Measurements from ENCODE around the gene SLC38A10.

SLC38A10 gene

GRCh38 chr17:81252987-81253329 lies 42.1 kb downstream of the SLC38A10 start:
- H2AFZ ChIP-seq (ENCODE audit: low read depth, low read length): no peak overlapping the region
- peaks cover 27% of the 10 kb centered on the region for H3K4me1 ChIP-seq (ENCODE audit: insufficient read depth, low read length)
- H3K27me3 ChIP-seq (ENCODE audit: insufficient read depth, low read length): no peaks in the 10 kb centered on the region
- H3K4me3 ChIP-seq (ENCODE audit: low read length): no peak overlapping the region
- no peaks in the 10 kb centered on the region for H3K9me3 ChIP-seq (ENCODE audit: low read length)
- peaks cover 8% of the 10 kb centered on the region for H3K36me3 ChIP-seq (ENCODE audit: insufficient read depth, low read length)

GRCh38 chr17:81252326-81252986 lies 42.7 kb downstream of the SLC38A10 start:
- Histone ChIP-seq H3K9me3 (ENCODE audit: low read length) (no peaks in the 10 kb centered on the region), H3K36me3 (ENCODE audit: insufficient read depth, low read length) (peaks cover 8% of the 10 kb centered on the region), H3K4me3 (ENCODE audit: low read length) (no peak overlapping the region), H3K27me3 (ENCODE audit: insufficient read depth, low read length) (no peaks in the 10 kb centered on the region), H2AFZ (ENCODE audit: low read depth, low read length) (no peak overlapping the region), H3K4me1 (ENCODE audit: insufficient read depth, low read length) (peaks cover 27% of the 10 kb centered on the region)

GRCh38 chr17:81251709-81252301 lies 43.3 kb downstream of the SLC38A10 start:
- Histone ChIP-seq H3K9me3 (ENCODE audit: low read length) (no peaks in the 10 kb centered on the region), H3K4me3 (ENCODE audit: low read length) (no peak overlapping the region), H3K27me3 (ENCODE audit: insufficient read depth, low read length) (no peaks in the 10 kb centered on the region), H3K36me3 (ENCODE audit: insufficient read depth, low read length) (peaks cover 8% of the 10 kb centered on the region), H3K4me1 (ENCODE audit: insufficient read depth, low read length) (peaks cover 27% of the 10 kb centered on the region), H2AFZ (ENCODE audit: low read depth, low read length) (no peak overlapping the region)

DNA sequence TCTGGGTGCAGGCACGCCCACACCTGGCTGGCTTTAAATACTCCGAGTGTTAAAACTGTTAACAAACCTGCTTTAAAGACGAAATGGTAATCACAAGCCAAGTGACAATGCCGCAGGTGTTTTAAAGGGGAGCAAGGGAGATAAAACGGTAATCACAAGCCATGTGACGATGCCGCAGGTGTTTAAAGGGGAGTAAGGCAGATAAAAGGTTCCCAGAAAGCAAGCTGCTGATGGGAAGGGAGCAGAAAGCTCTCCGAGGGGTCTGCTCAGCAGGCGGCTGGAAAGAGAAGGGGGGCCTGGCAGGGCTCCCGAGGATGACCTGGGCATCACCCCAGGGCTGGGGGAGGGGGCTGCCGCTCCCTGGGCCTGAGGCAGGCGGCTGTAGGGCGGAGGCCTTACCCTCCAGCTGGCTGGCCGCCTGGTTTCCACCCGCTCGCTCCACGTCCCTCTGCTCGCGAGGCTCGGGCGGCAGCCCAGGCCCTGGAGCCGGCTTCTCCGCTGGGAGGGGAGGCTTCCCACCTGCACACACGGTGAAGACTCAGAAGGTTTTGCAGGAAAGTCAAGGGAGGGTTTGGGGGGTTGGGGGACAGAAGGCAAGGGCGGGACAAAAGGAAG lies 43.9 kb downstream of the SLC38A10 start:
- Histone ChIP-seq H3K9me3 (ENCODE audit: low read length) (no peaks in the 10 kb centered on the region), H2AFZ (ENCODE audit: low read depth, low read length) (no peak overlapping the region), H3K4me3 (ENCODE audit: low read length) (no peak overlapping the region), H3K27me3 (ENCODE audit: insufficient read depth, low read length) (no peaks in the 10 kb centered on the region), H3K4me1 (ENCODE audit: insufficient read depth, low read length) (peaks cover 27% of the 10 kb centered on the region), H3K36me3 (ENCODE audit: insufficient read depth, low read length) (peaks cover 8% of the 10 kb centered on the region)

DNA sequence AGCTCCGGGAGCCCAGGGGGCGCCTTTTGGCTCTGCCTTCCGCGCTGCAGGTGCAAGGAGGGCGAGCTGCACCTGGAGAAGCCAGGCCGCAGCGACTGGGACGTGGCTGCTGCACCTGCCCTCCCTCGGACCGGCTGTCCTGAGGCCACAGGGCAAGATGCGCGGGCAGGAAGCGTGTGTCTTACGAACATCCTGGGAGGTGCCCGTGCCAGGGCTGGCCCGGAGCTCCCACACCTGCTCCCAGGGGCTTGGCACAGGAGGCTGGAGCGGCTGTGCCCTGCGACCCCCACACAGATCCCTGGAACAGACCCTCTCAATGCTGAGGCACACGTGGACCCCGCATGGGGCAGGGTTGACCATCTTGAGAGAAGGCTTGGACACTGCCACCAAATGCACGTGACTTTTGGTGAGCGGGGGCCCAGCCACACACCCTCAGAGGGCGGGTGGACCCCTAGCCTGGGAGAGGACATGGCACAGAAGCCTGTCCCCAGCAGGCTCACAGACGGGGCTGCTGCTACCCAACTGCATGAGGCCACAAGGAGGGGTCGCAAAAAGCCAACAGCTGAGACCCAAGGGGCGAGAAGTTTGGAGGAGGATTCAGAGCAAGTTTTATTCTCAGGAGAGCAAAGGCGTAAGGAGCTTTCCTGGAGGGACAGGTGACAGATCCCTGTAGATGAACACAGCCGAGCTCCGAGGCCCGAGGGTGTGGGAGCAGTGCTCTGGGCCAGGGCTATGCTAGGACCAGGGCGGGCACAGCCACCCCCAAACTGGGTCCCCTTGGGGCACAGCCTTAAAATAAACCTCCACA lies 44.6 kb downstream of the SLC38A10 start:
- Histone ChIP-seq H2AFZ (ENCODE audit: low read depth, low read length) (no peak overlapping the region), H3K9me3 (ENCODE audit: low read length) (no peaks in the 10 kb centered on the region), H3K4me1 (ENCODE audit: insufficient read depth, low read length) (peaks cover 27% of the 10 kb centered on the region), H3K36me3 (ENCODE audit: insufficient read depth, low read length) (peaks cover 8% of the 10 kb centered on the region), H3K4me3 (ENCODE audit: low read length) (no peak overlapping the region), H3K27me3 (ENCODE audit: insufficient read depth, low read length) (no peaks in the 10 kb centered on the region)

DNA sequence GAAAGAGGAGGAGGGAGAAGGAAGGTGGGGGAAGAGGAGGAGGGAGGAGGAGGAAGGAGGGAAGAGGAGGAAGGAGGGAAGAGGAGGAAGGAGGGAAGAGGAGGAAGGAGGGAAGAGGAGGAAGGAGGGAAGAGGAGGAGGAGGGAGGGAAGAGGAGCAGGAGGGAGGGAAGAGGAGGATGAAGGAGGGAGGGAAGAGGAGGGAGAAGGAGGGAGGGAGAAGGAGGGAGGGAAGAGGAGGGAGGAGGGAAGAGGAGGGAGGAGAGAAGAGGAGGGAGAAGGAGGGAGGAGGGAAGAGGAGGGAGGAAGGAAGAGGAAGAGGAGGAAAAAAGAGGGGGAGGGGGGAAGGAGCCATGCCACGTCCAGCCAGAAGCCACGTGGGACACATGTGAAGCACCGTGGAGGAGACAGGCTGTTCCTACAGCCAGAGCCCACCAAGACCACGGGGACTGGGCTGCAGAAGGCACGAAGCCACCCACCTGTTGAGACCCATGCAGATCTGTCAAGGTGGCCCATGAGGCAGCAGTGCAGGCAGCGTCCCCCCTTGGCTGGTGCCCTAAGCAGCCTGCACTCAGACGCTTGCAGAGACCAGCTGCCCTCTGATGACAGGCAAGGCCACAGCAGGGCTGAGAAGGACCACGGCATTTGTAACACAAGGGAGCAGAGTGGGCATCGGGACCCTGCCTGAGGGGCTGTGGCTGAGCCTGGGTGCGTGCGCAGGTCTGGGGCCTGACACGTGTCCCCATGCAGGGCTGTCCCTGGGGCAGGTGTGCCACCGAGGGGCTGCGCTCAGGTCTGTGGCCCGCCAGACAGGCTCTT lies 45.7 kb downstream of the SLC38A10 start:
- H3K9me3 ChIP-seq (ENCODE audit: low read length): no peaks in the 10 kb centered on the region
- H3K27me3 ChIP-seq (ENCODE audit: insufficient read depth, low read length): no peaks in the 10 kb centered on the region
- peaks cover 8% of the 10 kb centered on the region for H3K36me3 ChIP-seq (ENCODE audit: insufficient read depth, low read length)
- peaks cover 25% of the 10 kb centered on the region for H3K4me1 ChIP-seq (ENCODE audit: insufficient read depth, low read length)
- no peak overlapping the region for H2AFZ ChIP-seq (ENCODE audit: low read depth, low read length)
- no peak overlapping the region for H3K4me3 ChIP-seq (ENCODE audit: low read length)

GRCh38 chr17:81248649-81249048 lies 46.5 kb downstream of the SLC38A10 start:
- no peaks in the 10 kb centered on the region for H3K27me3 ChIP-seq (ENCODE audit: insufficient read depth, low read length)
- H2AFZ ChIP-seq (ENCODE audit: low read depth, low read length): no peak overlapping the region
- H3K4me3 ChIP-seq (ENCODE audit: low read length): no peak overlapping the region
- H3K36me3 ChIP-seq (ENCODE audit: insufficient read depth, low read length): peaks cover 8% of the 10 kb centered on the region
- H3K4me1 ChIP-seq (ENCODE audit: insufficient read depth, low read length): peaks cover 25% of the 10 kb centered on the region
- no peaks in the 10 kb centered on the region for H3K9me3 ChIP-seq (ENCODE audit: low read length)

DNA sequence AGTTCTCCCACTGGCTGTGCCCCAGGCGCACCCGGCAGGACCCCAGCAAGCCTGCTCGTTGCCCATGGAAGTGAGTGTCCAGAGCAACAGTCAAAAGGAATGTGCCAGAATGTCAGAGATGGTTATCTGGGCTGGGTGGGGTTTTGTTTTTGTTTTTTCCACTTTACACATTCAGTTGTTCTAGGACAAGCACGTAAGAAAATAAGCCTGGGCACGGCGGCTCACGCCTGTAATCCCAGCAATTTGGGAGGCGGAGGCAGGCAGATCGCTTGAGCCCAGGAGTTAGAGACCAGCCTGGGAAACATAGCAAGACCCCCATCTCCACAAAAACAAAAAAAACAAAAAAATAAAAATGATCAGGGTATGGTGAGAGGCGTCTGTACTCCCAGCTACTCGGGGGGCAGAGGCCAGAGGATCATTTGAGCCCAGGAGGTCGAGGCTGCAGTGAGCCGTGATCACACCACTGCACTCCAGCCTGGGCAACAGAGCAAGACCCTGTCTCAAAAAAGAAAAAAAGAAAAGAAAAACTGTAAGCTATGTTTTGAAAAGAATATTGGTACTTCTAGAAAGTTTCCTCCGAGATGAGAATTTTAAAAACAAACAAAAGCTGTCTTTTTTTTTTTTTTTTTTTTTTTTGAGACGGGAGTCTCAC lies 47.6 kb downstream of the SLC38A10 start:
- Histone ChIP-seq H2AFZ (ENCODE audit: low read depth, low read length) (no peak overlapping the region), H3K36me3 (ENCODE audit: insufficient read depth, low read length) (peaks cover 11% of the 10 kb centered on the region), H3K4me1 (ENCODE audit: insufficient read depth, low read length) (peaks cover 17% of the 10 kb centered on the region), H3K9me3 (ENCODE audit: low read length) (no peaks in the 10 kb centered on the region), H3K27me3 (ENCODE audit: insufficient read depth, low read length) (no peaks in the 10 kb centered on the region), H3K4me3 (ENCODE audit: low read length) (no peak overlapping the region)

DNA sequence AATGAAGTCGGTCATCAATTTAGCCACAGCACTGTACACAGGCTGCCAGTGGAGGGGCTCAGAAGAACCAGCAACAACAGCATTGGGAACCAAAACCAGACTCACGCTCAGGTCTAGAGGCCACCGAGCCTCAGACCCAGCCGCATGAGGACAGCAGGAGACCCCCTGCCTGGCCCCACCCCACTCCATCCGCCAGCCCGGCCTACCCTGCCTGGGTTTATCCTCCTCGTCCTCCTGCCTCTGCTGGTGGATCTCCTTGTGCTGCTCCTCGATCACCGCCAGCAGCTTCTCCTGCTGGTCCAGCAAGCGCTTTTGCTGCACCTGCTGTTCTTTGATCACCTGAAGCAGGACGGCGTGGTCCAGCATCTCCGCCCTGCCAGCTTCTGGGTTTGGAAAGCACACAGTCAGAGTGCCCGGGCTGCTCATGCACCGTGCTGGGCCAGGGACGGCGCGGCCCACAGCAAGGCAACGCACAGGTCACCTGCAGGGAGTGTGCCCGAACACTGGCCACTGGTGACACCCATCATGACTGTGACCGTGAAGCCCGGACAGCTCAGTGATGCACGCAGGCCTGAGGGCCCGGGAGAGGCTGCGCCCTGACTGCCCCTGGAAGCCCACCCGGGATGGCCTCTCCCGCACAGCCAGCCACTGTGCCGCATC lies 48.3 kb downstream of the SLC38A10 start:
- H3K4me3 ChIP-seq (ENCODE audit: low read length): no peak overlapping the region
- H3K27me3 ChIP-seq (ENCODE audit: insufficient read depth, low read length): no peaks in the 10 kb centered on the region
- no peak overlapping the region for H2AFZ ChIP-seq (ENCODE audit: low read depth, low read length)
- peaks cover 11% of the 10 kb centered on the region for H3K36me3 ChIP-seq (ENCODE audit: insufficient read depth, low read length)
- no peaks in the 10 kb centered on the region for H3K9me3 ChIP-seq (ENCODE audit: low read length)
- peaks cover 11% of the 10 kb centered on the region for H3K4me1 ChIP-seq (ENCODE audit: insufficient read depth, low read length)

DNA sequence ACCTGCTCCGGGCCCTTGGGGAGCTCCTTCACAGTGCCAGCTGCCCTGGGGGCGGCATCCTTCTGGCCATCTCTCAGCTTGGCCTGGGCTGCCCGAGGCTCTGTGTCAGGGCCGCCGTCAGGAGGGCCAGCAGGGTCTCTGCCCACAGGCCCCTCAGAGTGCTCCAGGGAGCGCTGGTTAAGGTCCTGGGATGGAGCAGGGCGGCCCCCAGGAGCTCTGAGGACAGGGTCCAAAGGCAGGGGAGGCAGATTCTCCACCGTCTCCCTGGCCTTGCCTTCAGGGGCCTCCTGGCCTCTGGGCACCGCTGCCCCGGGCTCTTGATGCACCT lies 48.8 kb downstream of the SLC38A10 start:
- Histone ChIP-seq H3K36me3 (ENCODE audit: insufficient read depth, low read length) (peaks cover 13% of the 10 kb centered on the region), H3K4me1 (ENCODE audit: insufficient read depth, low read length) (peaks cover 6% of the 10 kb centered on the region), H3K4me3 (ENCODE audit: low read length) (no peak overlapping the region), H3K9me3 (ENCODE audit: low read length) (no peaks in the 10 kb centered on the region), H3K27me3 (ENCODE audit: insufficient read depth, low read length) (no peaks in the 10 kb centered on the region), H2AFZ (ENCODE audit: low read depth, low read length) (no peak overlapping the region)

DNA sequence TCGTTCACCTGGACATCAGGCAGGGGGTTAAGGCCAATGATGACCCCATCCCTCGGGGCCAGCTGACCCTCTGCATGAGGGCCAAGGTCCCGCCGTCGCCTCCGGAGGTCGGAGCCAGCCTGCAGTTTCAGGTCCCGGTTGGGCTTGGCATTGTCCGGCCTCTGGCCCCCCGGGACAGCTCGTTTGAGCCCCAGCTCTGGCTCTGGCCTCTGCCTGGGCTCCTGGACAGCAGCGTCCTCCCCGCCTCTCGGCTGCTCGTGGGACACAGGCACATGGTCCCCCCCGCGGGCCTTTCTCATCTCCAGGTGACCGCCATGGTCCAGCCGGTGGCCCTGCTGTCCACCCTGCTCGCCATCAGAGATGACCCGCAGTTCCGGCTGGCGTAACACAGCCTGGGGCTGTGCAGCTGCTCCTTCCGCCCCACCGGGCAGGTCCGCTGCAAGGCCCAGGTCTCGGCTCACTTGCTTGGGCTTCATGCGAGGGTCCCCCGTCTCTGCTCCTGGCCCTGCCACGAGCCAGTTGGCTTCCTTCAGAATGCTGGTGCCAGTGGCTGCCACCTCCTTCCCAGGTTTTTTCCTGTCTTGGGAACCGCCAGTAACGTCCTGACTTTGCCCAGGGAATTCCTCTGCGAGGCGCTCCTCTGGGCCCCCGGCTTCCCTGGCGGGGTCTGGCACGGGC lies 49.3 kb downstream of the SLC38A10 start:
- Histone ChIP-seq H3K4me1 (ENCODE audit: insufficient read depth, low read length) (peaks cover 3% of the 10 kb centered on the region), H2AFZ (ENCODE audit: low read depth, low read length) (no peak overlapping the region), H3K4me3 (ENCODE audit: low read length) (no peak overlapping the region), H3K9me3 (ENCODE audit: low read length) (no peaks in the 10 kb centered on the region), H3K36me3 (ENCODE audit: insufficient read depth, low read length) (peaks cover 18% of the 10 kb centered on the region), H3K27me3 (ENCODE audit: insufficient read depth, low read length) (no peaks in the 10 kb centered on the region)

Data from neuron (in vitro differentiated cells).